ENCODE results near the gene RPL9. TPM values are rescaled to one million over a fixed set of nuclear protein-coding genes. Genes with fewer than 3 reads are reported as not detected.
"Not testable (repeated sequence)": the region's sequence is repeated elsewhere in the genome, so short reads cannot be mapped to it uniquely, and the experiment has no call there.

The RPL9 gene
- total RNA-seq, 2 donors from 2014 or later = 1,913 to 2,275 TPM

GRCh38 chr4:39476187-39476895 is 17.6 kb upstream of the RPL9 start:
- DNase-seq (ENCODE audit: low spot score in 2 of 2) (no peak), ATAC-seq (no peak)
- Mint-ChIP-seq H3K27ac (peak overlapping the region; percentile 4 to 58), H3K36me3 (no peaks in the 10 kb centered on the region), H3K9me3 (no peaks in the 10 kb centered on the region)

DNA sequence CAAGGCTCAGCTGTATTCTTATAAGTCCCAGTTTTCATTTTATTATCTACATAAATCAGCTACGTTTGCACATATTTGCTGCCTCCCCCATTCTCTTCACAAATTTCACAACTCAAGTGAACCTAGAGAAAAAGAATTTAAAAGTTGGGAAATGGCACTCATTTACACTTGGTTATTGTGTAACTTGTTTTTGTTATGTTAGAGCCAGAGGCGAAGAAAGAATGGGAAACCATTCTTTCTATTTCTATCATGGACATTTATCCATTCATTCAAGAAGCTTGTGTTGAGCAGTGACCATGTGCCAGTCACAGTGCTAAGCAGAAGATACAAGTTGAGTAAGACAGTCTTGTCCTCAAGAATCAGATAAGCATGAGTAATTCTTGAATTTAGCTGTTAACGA is 13.7 kb upstream of the RPL9 start:
- ATAC-seq = no peak
- H3K36me3 Mint-ChIP-seq = no peaks in the 10 kb centered on the region
- H3K27ac Mint-ChIP-seq = no peak overlapping the region
- no peaks in the 10 kb centered on the region for H3K9me3 Mint-ChIP-seq
- DNase-seq (ENCODE audit: low spot score in 2 of 2) = no peak

DNA sequence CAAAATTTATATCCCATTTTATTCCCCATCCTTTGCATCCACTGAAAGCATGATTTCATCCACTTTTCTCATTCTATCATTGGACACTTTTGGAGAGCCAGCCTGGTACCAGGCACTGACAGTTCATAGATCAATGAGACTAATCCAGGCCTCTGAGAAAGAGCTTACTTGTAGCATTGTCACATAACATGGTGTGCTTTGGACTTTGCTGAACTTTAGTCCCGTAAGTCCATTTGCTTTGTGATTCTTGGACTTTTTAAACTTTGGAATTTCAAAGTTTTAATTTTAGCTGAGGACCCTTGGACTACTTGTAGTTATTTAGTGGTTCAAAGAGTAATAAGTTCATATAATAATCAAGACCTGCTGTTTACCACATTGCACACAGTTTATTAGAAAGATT is 11.7 kb upstream of the RPL9 start:
- H3K36me3 Mint-ChIP-seq = no peaks in the 10 kb centered on the region

DNA sequence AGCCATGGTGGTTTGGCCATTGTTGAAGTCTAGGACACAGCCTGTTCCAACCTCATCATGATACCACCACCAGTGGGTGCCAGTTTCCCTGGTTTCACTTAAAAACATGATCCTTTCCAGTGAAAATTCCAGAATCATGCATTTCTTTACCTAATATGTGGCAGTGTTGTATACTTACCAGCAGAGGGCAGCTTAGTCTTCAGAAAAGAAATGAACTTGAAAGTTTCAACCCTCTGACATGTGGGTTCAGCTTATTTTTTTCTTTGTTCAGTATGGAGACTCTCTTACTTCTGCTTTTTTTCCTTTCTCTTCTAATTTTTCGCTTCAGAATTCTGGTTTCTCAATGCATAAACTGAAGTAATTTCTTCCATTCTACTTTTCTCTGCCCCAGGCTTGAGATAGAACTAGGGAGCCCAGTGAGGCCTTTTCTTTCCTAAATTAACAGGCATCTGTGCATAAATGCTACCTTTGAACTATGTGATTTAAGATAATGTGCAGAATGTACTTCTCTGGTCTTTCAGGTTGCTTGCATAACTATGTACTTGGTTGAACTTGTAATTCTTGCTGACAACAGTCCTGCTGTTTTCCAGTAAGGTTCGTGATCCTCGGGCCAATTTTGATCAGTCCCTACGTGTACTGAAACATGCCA is 10.8 kb upstream of the RPL9 start:
- Mint-ChIP-seq H3K27ac (peak overlapping the region in 1 of 2 donors; percentile 74), H3K36me3 (no peaks in the 10 kb centered on the region), H3K9me3 (no peaks in the 10 kb centered on the region)
- DNase-seq (ENCODE audit: low spot score in 2 of 2) (no peak), ATAC-seq (peak; percentile 52 to 58)

More for the DNA sequence above, 11.7 kb upstream of the RPL9 start:
- no peak for DNase-seq (ENCODE audit: low spot score in 2 of 2)
- ATAC-seq = no peak
- no peak overlapping the region for H3K27ac Mint-ChIP-seq
- H3K9me3 Mint-ChIP-seq = no peaks in the 10 kb centered on the region

GRCh38 chr4:39467464-39467863 is 8.7 kb upstream of the RPL9 start:
- Mint-ChIP-seq H3K9me3 (no peaks in the 10 kb centered on the region), H3K27ac (no peak overlapping the region)
- ATAC-seq = no peak

GRCh38 chr4:39466747-39467146 is 8.0 kb upstream of the RPL9 start:
- H3K27ac Mint-ChIP-seq = peak overlapping the region in 1 of 2 donors; percentile 55
- no peaks in the 10 kb centered on the region for H3K9me3 Mint-ChIP-seq
- no peak for ATAC-seq

More at GRCh38 chr4:39467464-39467863, 8.7 kb upstream of the RPL9 start:
- H3K36me3 Mint-ChIP-seq = peaks cover 0 to 9% of the 10 kb centered on the region in 2 donors
- no peak for DNase-seq (ENCODE audit: low spot score in 2 of 2)

DNA sequence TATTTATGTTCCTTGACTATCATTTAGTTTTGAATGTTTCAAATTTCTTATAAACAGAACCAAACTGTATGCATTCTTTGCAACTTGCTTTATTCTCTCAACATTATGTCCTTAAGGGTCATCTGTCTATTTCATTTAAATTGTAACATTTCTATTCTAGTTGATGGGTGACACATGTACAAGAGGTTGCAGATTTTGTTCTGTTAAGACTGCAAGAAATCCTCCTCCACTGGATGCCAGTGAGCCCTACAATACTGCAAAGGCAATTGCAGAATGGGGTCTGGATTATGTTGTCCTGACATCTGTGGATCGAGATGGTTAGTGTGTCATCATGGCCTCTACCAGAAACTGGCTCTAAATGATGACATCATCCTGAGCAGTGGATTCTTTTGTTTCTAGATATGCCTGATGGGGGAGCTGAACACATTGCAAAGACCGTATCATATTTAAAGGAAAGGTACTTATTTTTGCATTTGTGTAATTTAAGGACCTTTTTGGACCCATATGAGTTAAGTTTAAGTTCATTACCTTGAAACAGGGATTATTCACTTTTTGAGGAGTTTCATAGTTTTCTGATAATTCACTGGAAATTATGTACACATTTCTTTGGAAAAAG is 6.3 kb upstream of the RPL9 start:
- DNase-seq (ENCODE audit: low spot score in 2 of 2) (no peak), ATAC-seq (peak; percentile 40 to 76)
- Mint-ChIP-seq H3K27ac (peak overlapping the region in 1 of 2 donors; percentile 6), H3K9me3 (no peaks in the 10 kb centered on the region), H3K36me3 (peaks cover 0 to 9% of the 10 kb centered on the region in 2 donors)

More at GRCh38 chr4:39466747-39467146, 8.0 kb upstream of the RPL9 start:
- peaks cover 0 to 9% of the 10 kb centered on the region in 2 donors for H3K36me3 Mint-ChIP-seq
- DNase-seq (ENCODE audit: low spot score in 2 of 2) = no peak

DNA sequence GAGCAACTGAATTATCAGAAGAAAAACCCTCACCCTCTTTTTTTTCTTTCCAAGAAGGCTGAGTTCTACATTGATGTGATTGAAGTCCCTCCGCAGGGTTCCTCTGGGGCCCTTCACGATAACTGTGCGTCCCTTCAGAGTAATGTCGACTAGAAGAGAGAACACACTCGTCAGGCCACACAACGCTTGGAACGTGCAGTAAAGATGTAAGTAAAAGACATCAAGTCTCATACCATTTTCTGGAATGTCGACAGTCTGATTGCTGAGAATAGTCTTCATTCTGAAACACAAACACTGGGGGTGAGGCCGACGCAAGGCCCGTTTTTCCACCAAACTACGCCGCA is 589 bp downstream of the RPL9 start:
- peak overlapping the region; percentile 99 for H3K27ac Mint-ChIP-seq
- H3K36me3 Mint-ChIP-seq = peaks cover 42 to 64% of the 10 kb centered on the region in 2 donors
- not testable (repeated sequence) for DNase-seq (ENCODE audit: low spot score in 2 of 2); H3K9me3 Mint-ChIP-seq; ATAC-seq

- DNase-seq (ENCODE audit: low spot score in 2 of 2) (no peak), ATAC-seq (no peak)
- Mint-ChIP-seq H3K9me3 (no peaks in the 10 kb centered on the region), H3K36me3 (peaks cover 51 to 72% of the 10 kb centered on the region in 2 donors), H3K27ac (peak overlapping the region; percentile 99)
Observed at GRCh38 chr4:39456946-39457763, 1.6 kb downstream of the RPL9 start.

DNA sequence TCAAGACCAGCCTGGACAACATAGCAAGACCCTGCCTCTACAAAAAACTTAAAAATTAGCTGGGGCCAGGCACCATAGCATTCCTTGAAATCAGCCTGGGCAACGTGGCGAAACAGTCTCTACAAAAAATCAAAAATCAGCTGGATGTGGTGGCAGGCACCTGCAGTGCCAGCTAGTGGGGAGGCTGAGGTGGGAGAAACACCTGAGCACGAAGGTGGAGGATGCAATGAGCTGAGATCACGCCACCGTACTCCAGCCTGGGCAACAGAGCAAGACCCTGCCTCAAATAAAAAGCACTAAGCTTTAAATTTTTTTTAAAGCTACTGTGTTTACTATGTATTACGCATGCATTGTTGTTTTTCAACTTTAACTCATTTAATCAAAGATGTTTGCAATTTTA is 3.2 kb downstream of the RPL9 start:
- no peaks in the 10 kb centered on the region for H3K9me3 Mint-ChIP-seq
- ATAC-seq (no peak), DNase-seq (ENCODE audit: low spot score in 2 of 2) (no peak)
- H3K27ac Mint-ChIP-seq = peak overlapping the region in 1 of 2 donors; percentile 44
- peaks cover 56 to 77% of the 10 kb centered on the region in 2 donors for H3K36me3 Mint-ChIP-seq

DNA sequence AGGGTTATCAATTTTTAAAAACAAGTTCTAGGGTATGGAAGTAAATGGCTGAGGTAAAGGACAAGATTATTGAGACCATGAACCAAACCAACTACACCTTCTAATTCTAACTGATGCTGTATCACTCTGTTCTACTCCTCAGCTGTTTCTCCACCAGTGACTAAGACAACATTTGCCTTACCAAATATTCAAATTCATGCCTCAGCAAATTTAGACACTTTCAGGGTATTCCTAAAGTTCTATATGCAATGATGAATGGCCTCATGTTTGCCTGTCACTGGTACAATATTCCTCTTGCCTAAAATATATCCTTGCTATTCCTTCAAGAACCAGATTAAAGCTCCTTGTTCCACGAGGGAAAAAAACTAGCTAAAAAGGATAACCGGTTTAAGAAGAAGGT is 5.0 kb downstream of the RPL9 start:
- Mint-ChIP-seq H3K36me3 (peaks cover 51 to 69% of the 10 kb centered on the region in 2 donors), H3K9me3 (no peaks in the 10 kb centered on the region), H3K27ac (peak overlapping the region in 1 of 2 donors; percentile 65)
- DNase-seq (ENCODE audit: low spot score in 2 of 2) (no peak), ATAC-seq (no peak)

GRCh38 chr4:39452860-39453587 is 5.7 kb downstream of the RPL9 start:
- Mint-ChIP-seq H3K9me3 (no peaks in the 10 kb centered on the region), H3K36me3 (peaks cover 43 to 62% of the 10 kb centered on the region in 2 donors), H3K27ac (peak overlapping the region in 1 of 2 donors; percentile 41)
- ATAC-seq = peak in 1 of 2 donors; percentile 20
- DNase-seq (ENCODE audit: low spot score in 2 of 2) = no peak

- DNase-seq (ENCODE audit: low spot score in 2 of 2) (no peak), ATAC-seq (no peak)
- Mint-ChIP-seq H3K36me3 (peaks cover 36 to 55% of the 10 kb centered on the region in 2 donors), H3K27ac (peak overlapping the region; percentile 41 to 86), H3K9me3 (no peaks in the 10 kb centered on the region)
Observed at GRCh38 chr4:39452153-39452859, 6.4 kb downstream of the RPL9 start.

- H3K27ac Mint-ChIP-seq = peak overlapping the region; percentile 41 to 86
- no peaks in the 10 kb centered on the region for H3K9me3 Mint-ChIP-seq
- DNase-seq (ENCODE audit: low spot score in 2 of 2) (no peak), ATAC-seq (no peak)
- H3K36me3 Mint-ChIP-seq = peaks cover 28 to 47% of the 10 kb centered on the region in 2 donors
Observed at GRCh38 chr4:39451423-39452023, 7.2 kb downstream of the RPL9 start.

DNA sequence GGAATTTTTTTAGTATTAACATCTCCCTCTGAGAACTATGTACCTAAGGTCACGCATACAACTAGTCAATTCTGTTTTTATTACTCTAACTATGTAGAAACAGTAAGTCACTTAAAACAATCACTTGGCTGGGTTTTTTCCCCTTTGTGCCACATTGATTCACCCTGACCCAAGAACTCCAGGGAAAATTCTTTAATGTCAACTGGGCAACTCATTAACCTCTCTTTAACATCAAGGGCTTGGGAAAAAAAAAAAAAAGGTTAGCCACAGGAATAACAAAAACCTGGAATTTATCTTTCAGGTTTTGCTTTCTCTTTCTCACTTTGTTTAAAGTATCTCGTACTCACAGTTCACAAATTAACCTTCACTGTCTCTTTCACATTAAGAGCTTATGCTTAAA is 8.1 kb downstream of the RPL9 start:
- no peaks in the 10 kb centered on the region for H3K9me3 Mint-ChIP-seq
- ATAC-seq (no peak), DNase-seq (ENCODE audit: low spot score in 2 of 2) (no peak)
- H3K36me3 Mint-ChIP-seq = peaks cover 27 to 38% of the 10 kb centered on the region in 2 donors
- H3K27ac Mint-ChIP-seq = peak overlapping the region in 1 of 2 donors; percentile 78
